Endometrial microvascular endothelial cells (primary cell): ENCODE measurements around the gene BTNL8. TPM values are rescaled to one million over a fixed set of nuclear protein-coding genes. Genes with fewer than 3 reads are reported as not detected.

ENCODE experiments used
- in situ Hi-C: cut with HindIII; loops from 2 replicates; pipeline ENCODE4 v1.10.0; 2017; ENCODE audit warnings: low sequenced_read_pairs, low pct_unique_long_range_greater_than_20kb; ENCODE audit errors: inconsistent ontology term
- total RNA-seq: library from RNA; depleted of rRNA; stranded (reverse); fragments of >200 nt; gene quantifications from one replicate; pipeline ENCODE4 v1.2.3, GENCODE V29; 2015; ENCODE audit errors: inconsistent ontology term

The BTNL8 gene
- total RNA-seq, 1 donor from 2014 or later = not detected

DNA sequence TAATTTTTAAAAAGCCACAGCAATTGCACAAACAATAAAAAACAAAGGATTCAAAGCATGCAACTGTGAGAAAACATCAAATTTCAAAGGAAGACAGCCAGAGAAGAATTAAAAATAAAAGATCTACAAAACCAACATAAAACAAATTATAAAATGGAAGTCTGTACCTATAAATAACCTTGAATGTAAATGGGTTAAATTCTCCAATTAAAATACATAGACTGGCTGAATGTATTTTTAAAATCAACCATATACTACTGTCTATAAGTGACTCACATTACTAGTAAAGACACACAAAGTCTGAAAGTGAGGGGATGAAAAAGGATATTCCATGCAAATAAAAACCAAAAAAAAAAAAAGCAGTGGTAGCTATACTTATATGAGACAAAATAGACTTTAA is 33.7 kb downstream of the BTNL8 start:
- in situ Hi-C loops = no loop called here

DNA sequence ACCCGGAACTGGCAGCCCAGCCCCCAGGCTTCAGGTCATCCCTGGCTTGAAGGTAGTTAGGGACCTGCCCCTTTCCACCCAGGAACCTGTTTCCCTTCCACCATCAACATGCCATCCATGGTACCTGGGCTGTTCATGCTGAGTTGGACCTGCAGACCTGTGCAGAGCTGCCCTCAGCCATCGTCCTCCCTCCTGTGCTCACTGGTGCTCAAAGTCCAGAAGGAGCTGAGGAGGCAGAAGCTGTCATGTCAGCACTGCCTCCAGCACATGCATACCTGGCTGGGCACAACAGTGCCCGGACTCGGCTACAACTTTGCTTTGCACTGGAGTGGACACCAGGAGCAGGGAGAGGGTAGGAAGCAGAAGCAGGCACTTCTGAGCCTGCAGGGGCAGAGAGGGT is 36.2 kb downstream of the BTNL8 start:
- in situ Hi-C loops = no loop called here

DNA sequence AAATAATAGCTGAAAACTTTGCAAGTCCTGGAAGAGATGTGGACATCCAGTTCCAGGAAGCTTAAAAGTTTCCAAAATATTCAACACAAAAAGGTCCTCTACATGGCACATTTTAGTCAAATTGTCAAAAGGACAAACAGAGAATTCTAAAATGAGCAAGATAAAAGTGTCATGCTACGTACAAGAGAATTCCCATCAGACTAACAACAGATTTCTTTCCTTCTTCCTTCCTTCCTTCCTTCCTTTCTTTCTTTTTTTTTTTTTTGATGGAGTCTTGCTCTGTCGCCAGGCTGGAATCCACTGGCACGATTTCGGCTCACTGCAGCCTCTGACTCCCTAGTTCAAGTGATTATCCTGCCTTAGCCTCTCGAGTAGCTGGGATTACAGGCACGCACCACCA is 39.3 kb downstream of the BTNL8 start:
- in situ Hi-C loops = no loop called here

DNA sequence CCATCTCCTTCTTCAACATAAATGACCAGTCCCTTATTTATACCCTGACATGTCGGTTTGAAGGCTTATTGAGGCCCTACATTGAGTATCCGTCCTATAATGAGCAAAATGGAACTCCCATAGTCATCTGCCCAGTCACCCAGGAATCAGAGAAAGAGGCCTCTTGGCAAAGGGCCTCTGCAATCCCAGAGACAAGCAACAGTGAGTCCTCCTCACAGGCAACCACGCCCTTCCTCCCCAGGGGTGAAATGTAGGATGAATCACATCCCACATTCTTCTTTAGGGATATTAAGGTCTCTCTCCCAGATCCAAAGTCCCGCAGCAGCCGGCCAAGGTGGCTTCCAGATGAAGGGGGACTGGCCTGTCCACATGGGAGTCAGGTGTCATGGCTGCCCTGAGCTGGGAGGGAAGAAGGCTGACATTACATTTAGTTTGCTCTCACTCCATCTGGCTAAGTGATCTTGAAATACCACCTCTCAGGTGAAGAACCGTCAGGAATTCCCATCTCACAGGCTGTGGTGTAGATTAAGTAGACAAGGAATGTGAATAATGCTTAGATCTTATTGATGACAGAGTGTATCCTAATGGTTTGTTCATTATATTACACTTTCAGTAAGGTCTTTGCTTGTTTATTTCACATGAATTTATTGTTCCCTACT is 51.5 kb downstream of the BTNL8 start:
- in situ Hi-C loops = no loop called here

DNA sequence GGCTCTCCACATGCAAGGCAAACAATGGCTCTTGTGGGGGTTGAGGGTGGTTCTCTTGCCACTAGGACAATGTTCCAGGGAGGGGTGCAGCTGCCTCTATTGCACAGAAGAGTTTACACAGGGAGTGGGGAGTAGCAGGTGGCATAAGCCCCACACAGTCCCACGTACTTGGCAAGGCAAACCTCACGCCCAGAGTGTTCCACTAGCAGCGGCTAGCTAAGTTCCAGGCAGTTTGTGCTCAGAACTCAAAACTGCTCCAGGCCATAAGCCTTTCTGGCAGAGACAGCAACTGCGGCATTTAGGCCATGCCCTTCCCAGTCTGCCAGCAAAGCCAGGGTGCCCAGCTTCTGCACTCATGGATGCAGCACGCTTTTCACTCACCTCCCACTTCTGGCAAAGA is 60.7 kb downstream of the BTNL8 start:
- in situ Hi-C loops = no loop called here

DNA sequence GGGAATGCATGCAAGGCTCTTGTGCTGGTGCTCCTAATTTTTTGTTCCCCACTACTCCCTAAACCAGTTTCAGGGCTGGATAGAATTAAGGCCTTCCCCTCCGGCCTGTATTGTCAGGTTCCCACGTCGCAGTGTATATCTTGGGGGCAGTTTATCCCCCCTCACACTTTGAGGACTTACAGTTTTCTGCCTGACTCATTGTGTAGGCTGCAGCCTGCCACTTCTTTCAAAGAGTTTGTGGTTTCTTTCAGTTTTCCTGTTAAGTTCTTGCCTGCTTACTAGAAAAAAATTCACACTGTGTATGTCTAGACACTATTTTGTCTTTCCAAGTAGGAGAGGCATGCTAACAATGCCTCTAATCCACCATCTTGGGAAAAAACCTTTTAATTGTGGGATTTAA is 61.2 kb downstream of the BTNL8 start:
- in situ Hi-C loops = no loop called here

DNA sequence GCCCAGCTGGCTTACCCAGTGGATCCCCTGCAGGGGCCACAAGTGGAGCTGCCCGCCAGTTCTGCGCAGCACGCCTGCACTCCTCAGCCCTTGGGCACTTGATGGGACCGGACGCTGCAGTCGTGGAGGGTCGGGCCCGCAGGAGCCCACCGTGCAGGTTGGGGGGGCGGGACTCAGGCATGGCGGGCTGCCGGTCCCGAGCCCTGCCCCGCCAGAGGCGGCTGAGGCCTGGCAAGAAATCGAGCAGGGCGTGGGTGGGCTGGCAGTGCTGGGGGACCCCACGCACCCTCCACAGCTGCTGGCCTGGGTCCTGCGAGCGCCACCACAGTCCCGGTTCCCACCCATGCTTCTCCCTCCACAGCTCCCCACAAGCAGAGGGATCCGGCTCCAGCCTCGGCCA is 70.4 kb downstream of the BTNL8 start:
- in situ Hi-C loops = no loop called here

DNA sequence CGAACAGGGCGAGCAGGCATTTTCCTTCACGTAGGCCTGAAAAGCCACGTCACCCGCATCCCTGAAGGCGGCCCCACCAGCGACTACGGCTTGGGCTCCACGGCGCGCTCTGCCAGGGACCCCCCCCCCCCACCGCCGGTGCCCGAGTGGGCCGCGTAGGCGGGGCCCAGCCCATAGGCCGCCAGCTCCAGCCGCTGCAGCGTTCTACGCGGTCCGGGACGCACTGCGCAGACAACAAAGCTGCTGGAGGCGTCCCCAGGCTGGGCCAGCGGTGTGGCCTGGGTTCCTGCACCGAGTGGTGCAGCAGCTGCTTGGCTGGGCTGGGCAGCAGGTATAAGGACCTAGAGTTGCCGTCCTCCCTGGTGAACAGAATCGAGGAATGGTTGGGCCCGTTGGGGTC is 71.4 kb downstream of the BTNL8 start:
- in situ Hi-C loops = no loop called here

DNA sequence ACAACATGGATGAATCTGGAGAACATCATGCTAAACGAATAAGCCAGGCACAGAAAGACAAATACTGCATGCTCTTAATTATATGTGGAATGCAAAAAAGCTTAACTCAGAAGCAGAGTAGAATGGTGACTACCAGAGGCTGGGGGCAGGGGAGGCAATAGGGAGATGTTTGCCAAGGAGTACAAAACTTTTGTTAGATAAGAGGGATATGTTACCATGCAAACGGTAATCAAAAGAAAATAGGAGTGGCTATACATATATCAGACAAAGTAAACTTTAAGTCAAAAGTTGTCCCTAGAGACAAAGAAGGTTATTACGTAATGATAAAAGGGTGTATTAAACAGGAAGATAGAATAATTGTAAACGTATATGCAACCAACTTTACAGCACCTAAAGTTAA is 71.9 kb downstream of the BTNL8 start:
- in situ Hi-C loops = no loop called here

DNA sequence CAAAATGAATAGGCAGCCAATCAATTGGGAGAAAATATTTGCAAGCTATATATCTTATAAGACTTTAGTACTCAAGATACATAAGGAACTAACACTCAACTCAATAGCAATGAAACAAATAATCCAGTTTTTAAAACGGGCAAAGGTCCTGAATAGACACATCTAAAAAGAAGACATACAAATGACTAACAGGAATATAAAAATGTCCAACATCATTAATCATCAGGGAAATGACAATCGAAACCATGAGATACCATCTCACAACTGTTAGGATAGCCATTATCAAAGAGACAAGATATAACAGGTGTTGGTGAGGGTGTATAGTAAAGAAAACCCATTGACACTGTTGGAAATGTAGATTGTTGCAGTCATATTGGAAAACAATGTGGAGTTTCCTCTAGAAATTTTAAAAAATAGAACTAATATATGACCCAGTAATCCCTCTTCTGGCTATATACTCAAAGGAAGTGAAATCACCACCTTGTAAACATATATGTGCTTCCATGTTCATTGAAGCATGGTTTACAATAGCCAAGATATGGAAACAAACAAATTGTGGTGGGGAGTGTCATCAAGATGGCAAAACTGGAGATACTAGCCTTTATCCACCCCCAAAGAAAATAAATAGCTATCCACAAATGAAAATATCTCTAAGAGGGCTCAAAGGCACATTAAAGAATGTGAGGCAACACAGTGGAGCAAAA is 75.8 kb downstream of the BTNL8 start:
- in situ Hi-C loops = no loop called here

DNA sequence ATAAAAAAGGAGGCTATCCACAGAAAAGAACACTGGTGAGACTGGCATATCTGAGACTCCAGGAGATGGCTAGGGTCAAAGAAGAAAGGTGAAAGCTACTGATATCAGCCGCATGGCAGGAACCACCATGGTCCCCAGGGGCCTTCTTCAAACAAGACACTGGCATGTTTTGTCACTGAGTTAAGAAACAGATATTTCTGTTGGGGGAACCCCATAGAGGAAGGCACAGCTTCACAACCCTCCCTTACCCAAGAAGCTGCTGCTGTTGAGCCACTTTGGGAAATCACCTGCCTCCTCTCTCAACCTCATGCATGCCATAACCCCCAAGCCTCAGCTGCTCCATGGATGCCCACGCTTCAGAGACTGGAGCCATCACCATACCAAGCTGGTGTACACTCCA is 76.4 kb downstream of the BTNL8 start:
- in situ Hi-C loops = no loop called here

DNA sequence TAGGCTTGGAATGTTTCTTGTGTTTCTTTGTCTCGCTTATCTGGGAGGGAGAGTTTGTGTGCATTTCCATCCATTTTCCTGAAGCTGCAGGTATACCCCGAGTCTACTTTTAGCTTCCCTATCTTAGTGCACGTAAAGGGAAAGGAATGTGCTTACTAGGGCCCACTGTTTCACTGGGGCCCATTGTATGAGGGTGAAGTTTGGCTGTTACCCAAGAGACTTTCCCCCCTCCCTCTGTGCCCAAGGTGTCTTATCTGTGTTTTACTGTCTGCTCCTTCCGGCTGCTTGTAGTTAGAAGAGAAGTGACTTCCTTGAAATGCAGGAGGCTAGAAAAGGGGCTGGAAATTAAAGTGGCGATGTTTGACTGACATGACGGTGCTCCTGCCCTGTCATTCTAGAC is 77.6 kb downstream of the BTNL8 start:
- in situ Hi-C loops = no loop called here

DNA sequence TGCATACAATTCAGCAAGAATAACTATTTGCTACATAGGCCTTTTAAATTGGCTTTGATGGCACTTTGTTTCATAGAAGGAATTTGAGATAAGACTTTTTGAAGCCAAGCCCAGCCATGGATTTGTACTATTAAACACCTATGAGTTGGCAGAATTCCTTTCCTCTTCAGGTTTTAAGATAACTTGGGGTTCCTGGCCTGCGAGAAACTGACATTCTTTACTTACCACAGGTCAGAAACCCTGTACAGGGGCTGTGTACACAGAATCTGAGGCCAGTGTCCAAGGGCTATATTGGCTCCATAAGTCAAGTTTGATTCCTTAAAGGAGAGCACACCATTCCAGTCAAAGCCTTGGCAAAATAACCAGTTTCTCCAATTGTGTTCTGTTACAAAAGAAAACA is 78.9 kb downstream of the BTNL8 start:
- in situ Hi-C loops = no loop called here

DNA sequence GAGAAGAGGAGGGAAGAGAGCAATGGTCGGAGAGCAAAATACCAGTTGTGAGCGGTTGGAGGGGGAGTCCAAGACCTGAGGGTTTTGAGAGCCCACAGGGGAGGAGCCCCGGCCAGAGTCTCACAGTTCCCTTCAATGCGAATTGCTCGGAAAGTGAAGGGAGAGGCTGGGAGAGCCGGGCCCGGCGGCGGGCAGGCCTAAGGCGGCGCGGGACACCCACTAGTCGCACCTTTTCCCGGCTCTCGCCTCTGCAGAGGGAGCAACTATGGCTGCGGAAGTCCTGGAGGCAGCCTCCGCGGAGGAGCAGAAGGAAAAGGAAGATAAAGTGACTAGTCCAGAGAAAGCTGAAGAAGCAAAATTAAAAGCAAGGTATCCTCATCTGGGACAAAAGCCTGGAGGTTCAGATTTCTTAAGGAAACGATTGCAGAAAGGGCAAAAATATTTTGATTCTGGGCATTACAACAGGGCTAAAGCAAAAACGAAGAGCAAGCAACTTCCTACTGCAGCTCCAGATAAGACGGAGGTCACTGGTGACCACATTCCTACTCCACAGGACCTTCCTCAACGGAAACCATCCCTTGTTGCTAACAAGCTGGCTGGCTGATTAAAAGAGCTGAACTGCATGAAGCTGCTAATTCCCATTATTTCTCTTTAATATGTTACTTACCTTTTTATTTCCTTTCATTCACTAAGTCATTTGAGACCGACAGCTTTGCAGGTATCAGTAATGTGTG is 83.2 kb downstream of the BTNL8 start:
- in situ Hi-C loops = no loop called here

DNA sequence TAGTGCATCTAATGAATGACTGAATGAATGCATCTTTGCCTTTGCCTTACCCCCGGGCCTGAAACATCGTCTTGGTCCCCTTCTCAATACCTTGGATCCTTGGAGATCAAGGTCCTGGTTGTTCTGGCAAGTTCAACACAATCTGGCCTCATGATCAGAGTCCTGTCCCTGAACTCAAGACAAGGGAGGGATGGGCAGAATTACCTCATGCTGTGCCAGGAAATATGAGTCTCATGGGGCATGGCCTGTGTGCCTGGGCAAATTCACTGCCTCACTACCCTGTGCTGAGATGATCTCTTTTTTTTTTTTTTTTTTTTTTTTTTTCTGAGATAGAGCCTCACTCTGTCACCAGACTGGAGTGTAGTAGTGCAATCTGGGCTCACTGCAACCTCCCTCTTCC is 89.1 kb downstream of the BTNL8 start:
- in situ Hi-C loops = no loop called here

DNA sequence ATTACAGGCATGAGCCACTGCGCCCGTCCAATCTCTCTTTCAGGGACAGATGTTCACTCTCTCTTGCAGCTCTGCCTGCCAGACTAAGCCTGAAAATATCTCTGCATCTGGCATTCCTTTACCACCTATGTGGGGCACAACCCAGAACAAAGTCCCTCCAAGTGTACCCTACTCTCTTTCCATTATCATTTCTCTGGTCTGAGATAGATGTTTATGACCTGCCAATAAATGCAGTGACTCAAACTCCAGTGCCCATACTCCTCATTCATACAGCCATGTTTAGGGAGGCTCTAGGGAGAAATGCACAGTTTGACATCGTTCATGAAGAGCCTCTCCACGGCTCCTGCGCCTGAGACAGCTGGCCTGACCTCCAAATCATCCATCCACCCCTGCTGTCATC is 89.6 kb downstream of the BTNL8 start, which contains the start of gene BTNL3:
TSS of gene BTNL3 (plus strand) at position 255 of the 400 bp plus-strand sequence. CDS start 183 bp downstream, outside the sequence.
- in situ Hi-C loops = no loop called here

DNA sequence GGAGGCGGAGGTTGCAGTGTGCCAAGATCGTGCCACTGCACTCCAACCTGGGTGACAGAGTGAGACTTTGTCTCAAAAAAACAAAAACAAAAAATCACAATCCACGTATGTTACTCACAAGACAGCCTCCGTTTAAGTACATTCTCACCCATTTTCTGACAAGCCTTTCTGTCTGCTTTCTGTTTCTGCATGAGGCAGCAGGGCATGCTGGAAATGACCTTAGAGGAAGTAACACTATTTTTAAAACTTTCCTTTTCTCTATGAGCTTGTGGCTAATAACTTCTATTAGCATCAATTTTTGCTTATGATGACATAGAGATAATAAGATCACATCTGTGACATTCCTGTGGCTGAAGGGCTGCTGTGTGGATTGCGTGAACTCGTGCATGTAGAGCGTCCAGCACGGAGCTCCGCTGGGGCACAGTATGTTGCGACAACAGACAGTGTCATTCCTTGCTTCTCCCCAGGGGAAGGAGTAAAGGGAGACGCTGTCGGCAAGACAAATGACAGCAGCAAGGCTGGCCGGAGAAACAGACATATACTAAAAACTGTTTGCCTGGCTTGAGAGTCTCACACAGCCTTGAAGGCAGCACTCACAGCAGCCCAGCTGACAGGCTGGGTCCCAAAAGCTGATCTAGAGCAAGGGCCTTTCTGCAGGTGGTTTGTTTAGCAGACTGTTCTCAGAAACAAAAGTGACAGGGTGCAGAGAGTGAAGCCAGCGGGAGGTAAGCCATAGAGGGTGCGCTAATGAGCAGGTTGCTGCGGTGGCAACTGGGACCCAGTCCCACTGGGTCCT is 91.3 kb downstream of the BTNL8 start:
- in situ Hi-C loops = no loop called here

DNA sequence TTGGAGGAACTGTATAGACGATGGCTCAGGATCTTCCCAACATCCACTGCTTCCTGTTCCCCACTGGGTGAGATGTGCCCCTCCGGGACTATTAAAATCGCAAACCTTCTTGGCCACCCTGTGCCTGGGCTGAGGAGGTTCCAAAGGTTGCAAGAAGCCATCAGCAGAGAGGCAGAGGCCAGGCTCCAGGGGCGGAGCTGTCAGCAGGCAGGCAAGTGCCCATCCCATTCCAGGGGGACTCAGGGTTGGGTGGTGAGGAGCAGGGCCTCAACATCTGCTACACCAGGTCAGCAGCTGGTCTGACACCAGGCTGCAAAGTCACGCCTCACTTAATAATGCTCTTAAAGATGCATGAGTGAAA is 91.9 kb downstream of the BTNL8 start:
- in situ Hi-C loops = no loop called here
